ENCODE data around the gene RGL3. TPM values are rescaled to one million over a fixed set of nuclear protein-coding genes. Genes with fewer than 3 reads are reported as not detected.

RGL3 gene
- total RNA-seq, 5 donors from 2014 or later (not counting 1 experiment from before 2014, with no cell fraction given) = 0.22 to 0.72 (median 0.50) TPM; not detected in 2

DNA sequence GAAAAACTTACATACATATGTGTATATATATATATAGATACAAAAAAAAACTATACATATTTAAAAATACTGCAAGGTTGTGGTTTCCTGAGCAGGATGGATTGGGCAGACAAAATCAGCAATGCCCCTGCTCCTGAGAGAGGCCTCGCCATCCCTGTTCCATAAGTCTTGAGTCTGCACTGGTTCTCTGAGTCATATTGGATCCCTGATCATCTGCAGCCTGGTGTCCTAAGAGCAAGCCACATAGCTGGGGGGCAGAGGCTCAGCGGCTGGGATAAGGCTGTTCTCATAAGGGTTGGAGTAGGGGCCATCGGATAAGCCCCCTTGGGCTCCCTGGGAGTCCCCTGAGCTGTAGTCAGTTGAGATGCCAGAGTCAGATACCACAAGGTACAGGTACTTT, 41.4 kb downstream of the RGL3 start:
- Histone ChIP-seq H3K36me3 (ENCODE audit: control insufficient read depth in 2 of 2, extremely low read depth in 1 of 2, insufficient read depth in 1 of 2, low read length in 1 of 2) (peaks cover 0 to 14% of the 10 kb centered on the region in 2 donors), H3K4me1 (ENCODE audit: control insufficient read depth in 1 of 2, extremely low read depth in 1 of 2, insufficient read depth in 2 of 2, low read length in 2 of 2) (peaks cover 14 to 69% of the 10 kb centered on the region in 2 experiments), H3K27ac (ENCODE audit: low read length) (no peak overlapping the region), H3K9me3 (no peaks in the 10 kb centered on the region), H3K27me3 (replicated peaks in 1 of 2; ENCODE audit: control insufficient read depth in 2 of 2, extremely low read depth in 1 of 2, insufficient read depth in 2 of 2, low read length in 1 of 2) (peaks cover 0 to 15% of the 10 kb centered on the region in 2 experiments), H3K4me3 (ENCODE audit: control insufficient read depth in 1 of 2, extremely low read depth in 1 of 2, low read length in 1 of 2) (no peak overlapping the region)
- DNase-seq (no peak), ATAC-seq (replicated peaks in 1 of 4) (no peak)
- 93% methylated on average over 3 of the region's 3 CpGs for WGBS (ENCODE audit: insufficient coverage)
- Mint-ChIP-seq H3K27ac (peak overlapping the region in 1 of 2 donors; percentile 67), H3K36me3 (peaks cover 5% of the 10 kb centered on the region), H3K9me3 (no peaks in the 10 kb centered on the region), H3K4me3 (no peak overlapping the region), H3K4me1 (peaks cover 48 to 55% (median 51%) of the 10 kb centered on the region in 3 donors), H3K27me3 (peaks cover 0 to 11% of the 10 kb centered on the region in 2 donors)
- CTCF ChIA-PET = interaction anchor here in 1 of 2 donors (0.6 kb wide), 1 partner anchor 14 kb away, joined by 5 read pairs; no protein-coding TSS in a partner anchor
- POLR2A ChIA-PET = no interaction called here

DNA sequence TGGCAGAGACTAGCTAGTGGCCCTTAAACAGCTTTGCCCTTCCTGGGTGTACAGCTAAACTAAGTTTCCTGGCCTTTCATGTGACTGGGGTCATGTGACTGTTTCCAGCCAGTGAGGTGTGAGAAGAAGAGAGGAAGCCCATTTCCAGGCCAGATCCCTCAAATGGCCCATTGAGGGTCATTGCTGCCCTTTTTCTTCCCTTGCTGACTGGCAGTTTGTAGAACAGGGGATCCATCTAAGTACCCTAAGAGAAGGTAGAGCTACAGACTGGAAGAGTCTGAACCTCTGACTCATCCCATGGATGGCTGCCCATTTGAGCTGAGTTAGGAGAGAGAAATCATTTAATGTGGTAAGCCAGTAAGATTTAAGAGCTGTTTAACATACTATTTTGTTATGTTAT, 41.9 kb downstream of the RGL3 start:
- Mint-ChIP-seq H3K4me1 (peaks cover 44 to 53% (median 47%) of the 10 kb centered on the region in 3 donors), H3K27me3 (peaks cover 0 to 8% of the 10 kb centered on the region in 2 donors)
- no peak overlapping the region for H3K27ac ChIP-seq (ENCODE audit: low read length)

DNA sequence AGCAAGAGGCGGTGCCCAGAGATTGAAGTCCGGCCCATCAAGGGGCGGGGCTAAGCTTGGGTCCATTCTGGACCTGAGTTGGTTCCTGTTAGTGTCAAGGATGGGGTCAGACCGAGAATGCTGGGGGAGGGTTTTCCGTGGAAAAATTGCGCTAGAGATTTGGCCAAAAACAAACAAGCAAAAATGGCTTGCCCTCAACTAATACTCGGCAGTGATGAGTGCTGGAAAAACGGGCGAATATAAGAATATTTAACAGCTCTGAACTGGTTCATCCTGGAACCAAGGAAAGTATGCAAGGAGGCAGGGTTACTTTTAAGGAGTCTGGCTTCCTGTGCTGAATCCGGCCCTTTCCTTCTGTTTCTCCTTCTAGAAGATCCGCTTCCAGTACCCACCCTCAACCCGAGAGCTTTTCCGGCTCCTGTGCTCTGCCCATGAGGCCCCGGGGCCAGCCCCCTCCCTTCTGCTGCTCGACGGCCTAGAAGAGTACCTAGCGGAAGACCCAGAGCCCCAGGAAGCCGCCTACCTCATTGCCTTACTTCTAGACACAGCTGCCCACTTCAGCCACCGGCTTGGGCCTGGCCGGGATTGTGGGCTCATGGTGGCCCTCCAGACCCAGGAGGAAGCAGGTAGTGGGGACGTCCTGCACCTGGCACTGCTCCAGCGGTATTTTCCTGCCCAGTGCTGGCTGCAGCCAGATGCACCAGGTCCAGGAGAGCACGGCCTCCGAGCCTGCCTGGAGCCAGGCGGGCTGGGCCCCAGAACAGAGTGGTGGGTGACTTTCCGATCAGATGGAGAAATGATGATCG, 43.8 kb downstream of the RGL3 start:
- Mint-ChIP-seq H3K9me3 (no peaks in the 10 kb centered on the region), H3K4me1 (peaks cover 28 to 38% (median 32%) of the 10 kb centered on the region in 3 donors), H3K27me3 (no peaks in the 10 kb centered on the region), H3K27ac (no peak overlapping the region), H3K4me3 (no peak overlapping the region), H3K36me3 (peaks cover 13% of the 10 kb centered on the region)
- Histone ChIP-seq H3K27ac (ENCODE audit: low read length) (peak overlapping the region; percentile 95), H3K27me3 (replicated peaks in 1 of 2; ENCODE audit: control insufficient read depth in 2 of 2, extremely low read depth in 1 of 2, insufficient read depth in 2 of 2, low read length in 1 of 2) (no peaks in the 10 kb centered on the region), H3K9me3 (no peaks in the 10 kb centered on the region), H3K36me3 (ENCODE audit: control insufficient read depth in 2 of 2, extremely low read depth in 1 of 2, insufficient read depth in 1 of 2, low read length in 1 of 2) (peaks cover 0 to 18% of the 10 kb centered on the region in 2 donors), H3K4me1 (ENCODE audit: control insufficient read depth in 1 of 2, extremely low read depth in 1 of 2, insufficient read depth in 2 of 2, low read length in 2 of 2) (peaks cover 14 to 46% of the 10 kb centered on the region in 2 experiments), H3K4me3 (ENCODE audit: control insufficient read depth in 1 of 2, extremely low read depth in 1 of 2, low read length in 1 of 2) (peak overlapping the region; percentile 76 to 79)
- 13% methylated on average over 17 of the region's 27 CpGs for WGBS (ENCODE audit: insufficient coverage)
- POLR2A ChIA-PET = interaction anchor here (0.6 to 1.9 kb wide), 9 partner anchors 27 to 1291 kb away, joined by 3 to 5 read pairs (median 3); partner anchors contain the start of genes CCDC159 (in 2 of the 2), TMEM205 (in 2 of the 2), MAN2B1 (in 1 of the 2) and ODAD3 (in 1 of the 2)
- peak; percentile 58 to 87 (median 78) for DNase-seq
- ATAC-seq (replicated peaks in 1 of 4) = peak; percentile 58 to 60 (median 58)
- CTCF ChIA-PET = interaction anchor here (0.5 to 2.9 kb wide), 11 partner anchors 8 to 1751 kb away, joined by 3 to 24 read pairs (median 7); partner anchors contain the start of genes CCDC159 (in 1 of the 2), EPOR (in 1 of the 2), ODAD3 (in 1 of the 2) and PRKCSH (in 1 of the 2)

More for the DNA sequence above, 41.9 kb downstream of the RGL3 start:
- H3K36me3 Mint-ChIP-seq = peaks cover 5% of the 10 kb centered on the region
- ChIA-PET CTCF (interaction anchor here (0.6 to 0.7 kb wide), 3 partner anchors 14 to 104 kb away, joined by 5 to 6 read pairs (median 5); no protein-coding TSS in a partner anchor), POLR2A (interaction anchor here in 1 of 2 donors (0.6 to 0.8 kb wide), 2 partner anchors 95 to 711 kb away, joined by 4 to 7 read pairs; no protein-coding TSS in a partner anchor)
- H3K9me3 Mint-ChIP-seq = no peaks in the 10 kb centered on the region
- ATAC-seq (replicated peaks in 1 of 4) (no peak), DNase-seq (no peak)
- Histone ChIP-seq H3K36me3 (ENCODE audit: control insufficient read depth in 2 of 2, extremely low read depth in 1 of 2, insufficient read depth in 1 of 2, low read length in 1 of 2) (peaks cover 0 to 14% of the 10 kb centered on the region in 2 donors), H3K4me3 (ENCODE audit: control insufficient read depth in 1 of 2, extremely low read depth in 1 of 2, low read length in 1 of 2) (no peak overlapping the region), H3K27me3 (replicated peaks in 1 of 2; ENCODE audit: control insufficient read depth in 2 of 2, extremely low read depth in 1 of 2, insufficient read depth in 2 of 2, low read length in 1 of 2) (peaks cover 0 to 10% of the 10 kb centered on the region in 2 experiments), H3K4me1 (ENCODE audit: control insufficient read depth in 1 of 2, extremely low read depth in 1 of 2, insufficient read depth in 2 of 2, low read length in 2 of 2) (peaks cover 14 to 64% of the 10 kb centered on the region in 2 experiments), H3K9me3 (no peaks in the 10 kb centered on the region)
- H3K4me3 Mint-ChIP-seq = peak overlapping the region in 2 of 3 donors; percentile 28 to 45
- H3K27ac Mint-ChIP-seq = peak overlapping the region; percentile 72 to 79

DNA sequence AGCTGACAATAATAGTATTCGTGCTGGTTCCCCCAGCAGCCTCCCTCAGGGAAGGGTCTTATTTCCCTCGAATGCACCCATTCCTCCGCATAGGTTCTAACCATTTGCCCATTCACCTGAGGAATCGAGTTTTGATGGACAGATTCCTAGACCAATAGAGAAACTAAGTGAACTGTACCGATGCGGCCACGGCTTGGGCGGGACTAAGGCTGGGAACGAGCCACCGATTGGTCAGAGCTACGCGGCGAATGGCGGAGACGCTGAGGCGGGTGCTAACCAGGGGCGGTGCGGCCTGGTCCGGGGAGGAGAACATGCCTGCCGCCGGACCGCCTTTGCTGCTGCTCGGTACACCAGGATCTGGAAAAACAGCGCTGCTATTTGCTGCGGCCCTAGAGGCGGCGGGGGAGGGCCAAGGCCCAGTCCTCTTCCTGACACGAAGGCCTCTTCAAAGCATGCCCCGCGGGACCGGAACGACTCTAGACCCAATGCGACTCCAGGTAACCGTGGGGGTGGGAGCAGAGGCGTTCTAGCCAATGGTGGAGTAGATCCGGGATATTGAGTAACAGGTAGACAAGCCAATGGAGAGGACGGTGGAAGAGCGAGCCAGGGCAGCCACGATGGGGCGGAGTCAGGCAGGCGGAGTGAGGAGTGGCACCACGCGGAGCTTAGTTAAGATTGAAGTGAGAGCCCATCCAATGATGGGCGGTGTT, 44.5 kb downstream of the RGL3 start, which contains the start of gene SWSAP1:
TSS of gene SWSAP1 (plus strand) at position 234 of the 710 bp plus-strand sequence. CDS start at position 249, 15 bp downstream.
- peak within 1 kb of the TSS; percentile 76 to 79 for H3K4me3 ChIP-seq (ENCODE audit: control insufficient read depth in 1 of 2, extremely low read depth in 1 of 2, low read length in 1 of 2)
- H3K4me1 ChIP-seq (ENCODE audit: control insufficient read depth in 1 of 2, extremely low read depth in 1 of 2, insufficient read depth in 2 of 2, low read length in 2 of 2) = peaks cover 11 to 39% of the 10 kb centered on the region in 2 experiments
- CTCF ChIA-PET = interaction anchor here (0.5 to 2.9 kb wide), 10 partner anchors 9 to 1750 kb away, joined by 3 to 24 read pairs (median 7); partner anchors contain the start of genes CCDC159 (in 1 of the 2), EPOR (in 1 of the 2), ODAD3 (in 1 of the 2) and PRKCSH (in 1 of the 2)
- peaks cover 0 to 18% of the 10 kb centered on the region in 2 donors for H3K36me3 ChIP-seq (ENCODE audit: control insufficient read depth in 2 of 2, extremely low read depth in 1 of 2, insufficient read depth in 1 of 2, low read length in 1 of 2)
- Mint-ChIP-seq H3K27me3 (no peaks in the 10 kb centered on the region), H3K4me1 (peaks cover 23 to 32% (median 26%) of the 10 kb centered on the region in 3 donors), H3K36me3 (peaks cover 14% of the 10 kb centered on the region), H3K4me3 (no peak within 1 kb of the TSS), H3K27ac (no peak within 1 kb of the TSS), H3K9me3 (no peaks in the 10 kb centered on the region)
- H3K27ac ChIP-seq (ENCODE audit: low read length) = peak within 1 kb of the TSS; percentile 95
- peak; percentile 94 to 99 (median 97) for DNase-seq
- peak; percentile 89 to 91 (median 90) for ATAC-seq (replicated peaks in 1 of 4)
- under 1% methylated on average over 42 of the region's 44 CpGs for WGBS (ENCODE audit: insufficient coverage)
- no peaks in the 10 kb centered on the region for H3K27me3 ChIP-seq (replicated peaks in 1 of 2; ENCODE audit: control insufficient read depth in 2 of 2, extremely low read depth in 1 of 2, insufficient read depth in 2 of 2, low read length in 1 of 2)
- POLR2A ChIA-PET = interaction anchor here (0.6 to 1.9 kb wide), 7 partner anchors 27 to 895 kb away, joined by 3 to 5 read pairs (median 3); partner anchors contain the start of genes CCDC159 (in 2 of the 2), TMEM205 (in 2 of the 2), ODAD3 (in 1 of the 2) and PRKCSH (in 1 of the 2)
- no peaks in the 10 kb centered on the region for H3K9me3 ChIP-seq

DNA sequence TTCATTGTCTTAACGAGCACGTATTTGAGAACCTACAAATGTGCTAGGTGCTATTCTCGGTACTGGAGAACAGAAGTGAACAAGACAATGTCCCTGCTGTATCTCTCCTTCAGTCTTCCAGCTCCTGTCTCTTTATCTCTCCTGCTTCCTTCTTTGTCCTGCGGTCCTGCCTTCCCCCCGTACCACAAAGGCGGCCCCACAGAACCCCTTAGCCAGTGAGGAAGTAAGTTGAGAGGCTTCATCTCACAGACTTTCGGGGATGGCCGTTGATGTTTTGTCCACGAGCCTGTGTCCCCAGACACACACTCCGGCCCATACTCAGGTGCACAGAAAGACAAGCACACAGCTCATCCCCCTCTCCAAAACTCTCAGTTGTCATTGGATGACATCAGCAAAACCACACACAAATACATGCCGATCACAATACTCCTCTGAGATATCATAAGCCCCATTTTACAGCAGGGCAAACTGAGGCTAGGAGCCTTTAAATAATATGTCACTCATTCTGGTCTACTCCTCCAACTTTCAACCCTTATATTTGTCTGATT, 45.2 kb downstream of the RGL3 start:
- Mint-ChIP-seq H3K9me3 (no peaks in the 10 kb centered on the region), H3K4me1 (peaks cover 23 to 32% (median 26%) of the 10 kb centered on the region in 3 donors), H3K27me3 (no peaks in the 10 kb centered on the region), H3K27ac (no peak overlapping the region), H3K36me3 (peaks cover 21% of the 10 kb centered on the region), H3K4me3 (no peak overlapping the region)
- peak overlapping the region; percentile 95 for H3K27ac ChIP-seq (ENCODE audit: low read length)
- POLR2A ChIA-PET = interaction anchor here in 1 of 2 donors (1.1 to 1.9 kb wide), 2 partner anchors 28 to 61 kb away, joined by 4 to 5 read pairs; partner anchors contain the start of genes CCDC159, ODAD3, PRKCSH and TMEM205
- no peaks in the 10 kb centered on the region for H3K9me3 ChIP-seq
- peaks cover 11 to 38% of the 10 kb centered on the region in 2 experiments for H3K4me1 ChIP-seq (ENCODE audit: control insufficient read depth in 1 of 2, extremely low read depth in 1 of 2, insufficient read depth in 2 of 2, low read length in 2 of 2)
- peak overlapping the region; percentile 76 to 79 for H3K4me3 ChIP-seq (ENCODE audit: control insufficient read depth in 1 of 2, extremely low read depth in 1 of 2, low read length in 1 of 2)
- ATAC-seq (replicated peaks in 1 of 4) = no peak
- DNase-seq = no peak
- no peaks in the 10 kb centered on the region for H3K27me3 ChIP-seq (replicated peaks in 1 of 2; ENCODE audit: control insufficient read depth in 2 of 2, extremely low read depth in 1 of 2, insufficient read depth in 2 of 2, low read length in 1 of 2)
- CTCF ChIA-PET = interaction anchor here in 1 of 2 donors (0.5 to 2.9 kb wide), 4 partner anchors 9 to 61 kb away, joined by 4 to 24 read pairs (median 10); partner anchors contain the start of genes CCDC159, ODAD3, PRKCSH and TMEM205
- H3K36me3 ChIP-seq (ENCODE audit: control insufficient read depth in 2 of 2, extremely low read depth in 1 of 2, insufficient read depth in 1 of 2, low read length in 1 of 2) = peaks cover 0 to 24% of the 10 kb centered on the region in 2 donors
- 18% methylated on average over 6 of the region's 11 CpGs for WGBS (ENCODE audit: insufficient coverage)

Data from T-cell (primary cell).